Forelimb muscle (tissue), 1 donor: Measurements from ENCODE around the gene ALOX5AP. TPM values are rescaled to one million over a fixed set of nuclear protein-coding genes. Genes with fewer than 3 reads are reported as not detected.

Source experiments
- DNase-seq: peaks from one replicate; pipeline ENCODE4 v3.0.0-alpha.2; 2013; ENCODE audit warnings: low read depth
- polyA plus RNA-seq: library from polyadenylated mRNA; unstranded; fragments of 120-200 nt; gene quantifications from one replicate; pipeline ENCODE4 v1.2.1, GENCODE V29; 2013; ENCODE audit not compliant: insufficient read length

The ALOX5AP gene
- polyA plus RNA-seq, 1 donor, result 4.3 TPM

- no peak for DNase-seq
These were observed 20.5 kb upstream of the ALOX5AP start for GRCh38 chr13:30714629-30715371.

GRCh38 chr13:30715372-30715756 lies 20.0 kb upstream of the ALOX5AP start:
- no peak for DNase-seq

GRCh38 chr13:30715837-30716236 lies 19.5 kb upstream of the ALOX5AP start:
- no peak for DNase-seq

GRCh38 chr13:30718661-30719524 lies 16.4 kb upstream of the ALOX5AP start:
- DNase-seq, result no peak

- no peak for DNase-seq
These were observed 15.8 kb upstream of the ALOX5AP start for GRCh38 chr13:30719525-30719914.

GRCh38 chr13:30720172-30720869 lies 15.0 kb upstream of the ALOX5AP start:
- DNase-seq, result no peak

GRCh38 chr13:30721936-30722335 lies 13.4 kb upstream of the ALOX5AP start:
- no peak for DNase-seq

DNA sequence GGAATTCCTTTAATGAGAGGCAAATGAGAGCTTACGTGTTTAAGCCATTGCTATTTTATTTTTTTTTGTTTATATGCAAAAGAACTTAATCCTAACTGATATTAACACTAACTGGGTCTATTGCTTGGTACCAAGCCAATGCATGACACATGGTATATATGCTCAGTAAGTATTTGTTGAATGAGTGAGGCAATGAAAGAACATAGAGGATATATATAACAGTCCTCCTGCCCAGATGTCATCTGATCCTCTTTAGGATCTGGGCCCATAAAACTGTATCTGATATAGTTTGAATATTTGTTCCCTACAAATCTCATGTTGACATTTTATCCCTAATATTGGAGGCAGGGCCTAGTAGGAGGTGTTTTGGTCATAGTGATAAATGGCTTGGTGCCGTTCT lies 13.0 kb upstream of the ALOX5AP start:
- no peak for DNase-seq

GRCh38 chr13:30724778-30725177 lies 10.6 kb upstream of the ALOX5AP start:
- DNase-seq, result no peak

- DNase-seq, result no peak
These were observed 9.8 kb upstream of the ALOX5AP start for GRCh38 chr13:30725326-30726085.

DNA sequence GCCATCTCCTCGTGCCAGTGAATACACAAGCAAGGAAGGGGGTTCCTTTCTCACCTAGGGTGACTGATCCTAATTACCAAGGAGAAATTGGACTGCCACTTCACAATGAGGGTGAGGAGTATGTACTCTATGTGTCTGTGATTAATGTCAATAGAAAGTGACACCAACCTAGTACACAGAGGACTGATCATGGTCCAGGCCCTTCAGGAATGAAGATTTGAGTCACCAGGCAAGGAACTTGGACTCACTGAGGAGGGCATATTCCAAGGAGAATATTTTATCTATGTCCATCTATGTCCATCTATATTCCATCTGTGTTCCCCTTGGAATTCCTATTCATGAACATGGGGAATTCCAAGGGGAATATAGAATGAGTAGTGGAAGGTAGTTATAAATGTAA lies 9.2 kb upstream of the ALOX5AP start:
- no peak for DNase-seq

- no peak for DNase-seq
These were observed 7.6 kb upstream of the ALOX5AP start for GRCh38 chr13:30727491-30728355.

GRCh38 chr13:30729801-30730200 lies 5.5 kb upstream of the ALOX5AP start:
- no peak for DNase-seq

GRCh38 chr13:30730526-30730925 lies 4.8 kb upstream of the ALOX5AP start:
- DNase-seq, result no peak

DNA sequence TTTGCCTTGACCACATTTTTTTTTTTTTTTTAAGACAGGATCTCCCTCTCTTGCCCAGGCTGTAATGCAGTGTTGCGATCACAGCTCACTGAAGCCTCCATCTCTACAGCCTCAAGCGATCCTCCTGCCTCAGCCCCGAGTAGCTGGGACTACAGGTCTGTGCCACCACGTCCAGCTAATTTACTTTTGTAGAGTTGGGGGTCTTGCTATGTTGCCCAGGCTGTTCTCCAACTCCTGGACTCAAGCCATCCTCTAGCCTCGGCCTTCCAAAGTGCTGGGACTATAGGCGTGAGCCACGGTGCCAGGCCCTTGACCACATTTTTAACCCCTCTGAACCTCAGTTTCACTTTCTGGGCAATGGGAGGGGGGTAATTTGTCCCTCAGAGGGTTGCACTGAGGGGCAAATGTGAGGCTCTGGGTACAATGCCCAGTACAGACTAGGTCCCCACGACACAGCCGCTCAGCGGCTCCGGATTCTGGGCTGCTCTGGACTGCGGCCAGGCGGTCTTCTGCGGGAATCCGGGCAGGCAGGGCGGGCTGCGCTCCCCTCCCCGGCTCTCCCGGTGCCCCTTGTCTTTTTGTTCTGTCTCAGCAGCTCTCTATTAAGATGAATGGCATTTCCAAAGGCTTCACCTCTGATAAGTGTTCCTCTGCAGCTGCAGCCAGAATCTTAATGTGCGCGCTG lies 3.8 kb upstream of the ALOX5AP start:
- DNase-seq, result no peak

DNA sequence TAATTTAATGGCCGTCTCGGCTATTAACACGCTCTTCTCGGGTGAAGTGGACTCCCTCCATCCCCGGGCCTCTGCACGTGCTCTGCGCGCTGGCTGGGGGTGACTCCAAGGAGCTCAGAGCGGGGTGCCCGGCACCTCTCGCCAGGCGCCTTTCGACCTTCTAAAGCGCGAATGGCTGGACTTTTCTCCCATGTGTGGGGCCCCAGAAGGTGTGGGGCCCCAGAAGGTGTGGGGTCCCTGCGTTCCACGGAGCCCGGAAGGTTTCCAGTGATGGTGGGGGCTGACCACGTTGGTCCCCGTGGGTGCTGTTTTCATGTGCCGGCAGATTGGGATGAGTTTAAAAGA lies 3.3 kb upstream of the ALOX5AP start:
- no peak for DNase-seq

GRCh38 chr13:30734439-30734838 lies 904 bp upstream of the ALOX5AP start:
- DNase-seq, result no peak

- no peak for DNase-seq
These were observed 481 bp downstream of the ALOX5AP start for GRCh38 chr13:30735872-30736175.

GRCh38 chr13:30736461-30737320 lies 1.3 kb downstream of the ALOX5AP start:
- no peak for DNase-seq
